Astrocyte (in vitro differentiated cells and primary cell): ENCODE results near the gene FZD2. TPM values are rescaled to one million over a fixed set of nuclear protein-coding genes. Genes with fewer than 3 reads are reported as not detected.
A peak's percentile ranks its signal among the peaks of the same experiment; 100 is the strongest.

Experiments used
- DNase-seq: peaks from one replicate; pipeline ENCODE4 v3.0.0-alpha.2; 2010; ENCODE audit warnings: low read depth
- FAIRE-seq: peaks from 2 replicates; lab custom pipeline; 2011; peaks lifted over from hg19 to GRCh38; lab: Jason Lieb, UNC
- H2AFZ ChIP-seq: 2 replicates; pipeline ENCODE4 v1.6.0; 2012; ENCODE audit warnings: low read depth, low read length, inconsistent platforms
- H3K27ac ChIP-seq: 2 replicates; pipeline ENCODE4 v1.5.1; 2011; ENCODE audit warnings: low read depth, low read length, inconsistent platforms
- H3K27me3 ChIP-seq: 2 replicates; pipeline ENCODE4 v1.6.0; 2011; ENCODE audit warnings: low read length, inconsistent platforms; ENCODE audit not compliant: insufficient read depth
- H3K36me3 ChIP-seq: 2 replicates; pipeline ENCODE4 v1.5.1; 2011; ENCODE audit warnings: low read length, inconsistent platforms; ENCODE audit not compliant: insufficient read depth
- H3K4me1 ChIP-seq: 2 replicates; pipeline ENCODE4 v1.5.1; 2011; ENCODE audit warnings: low read length, inconsistent platforms; ENCODE audit not compliant: insufficient read depth
- H3K4me2 ChIP-seq: 2 replicates; pipeline ENCODE4 v1.6.0; 2012; ENCODE audit warnings: low read length, inconsistent platforms
- H3K4me3 ChIP-seq: 2 replicates; pipeline ENCODE4 v1.5.1; 2011; ENCODE audit warnings: low read depth, mild to moderate bottlenecking, low read length, inconsistent platforms; ENCODE audit not compliant: insufficient read depth
- H3K79me2 ChIP-seq: 2 replicates; pipeline ENCODE4 v1.6.0; 2012; ENCODE audit warnings: mild to moderate bottlenecking, low read length, inconsistent platforms; ENCODE audit not compliant: insufficient read depth
- H3K9ac ChIP-seq: 2 replicates; pipeline ENCODE4 v1.6.0; 2012; ENCODE audit warnings: mild to moderate bottlenecking, low read length, inconsistent platforms
- H3K9me3 ChIP-seq: 2 replicates; pipeline ENCODE4 v1.5.1; 2012; ENCODE audit warnings: low read depth, mild to moderate bottlenecking, low read length, inconsistent platforms; ENCODE audit not compliant: insufficient read depth
- H4K20me1 ChIP-seq: 2 replicates; pipeline ENCODE4 v1.6.0; 2012; ENCODE audit warnings: low read length, inconsistent platforms; ENCODE audit not compliant: insufficient read depth
- H3K27ac Mint-ChIP-seq: one replicate; pipeline ENCODE4 v1.8.0; 2021; ENCODE audit warnings: mild to moderate bottlenecking, mixed read lengths; ENCODE audit not compliant: unreplicated experiment
- H3K27me3 Mint-ChIP-seq: one replicate; pipeline ENCODE4 v1.8.0; 2021; ENCODE audit warnings: low read depth, mixed read lengths; ENCODE audit not compliant: unreplicated experiment
- H3K36me3 Mint-ChIP-seq: one replicate; pipeline ENCODE4 v1.8.0; 2021; ENCODE audit warnings: low read depth, mixed read lengths; ENCODE audit not compliant: unreplicated experiment
- H3K4me1 Mint-ChIP-seq: one replicate; pipeline ENCODE4 v1.8.0; 2021; ENCODE audit warnings: low read depth, mixed read lengths; ENCODE audit not compliant: unreplicated experiment
- H3K4me3 Mint-ChIP-seq: one replicate; pipeline ENCODE4 v1.8.0; 2021; ENCODE audit warnings: mild to moderate bottlenecking, moderate library complexity, mixed read lengths; ENCODE audit not compliant: unreplicated experiment
- H3K9me3 Mint-ChIP-seq: one replicate; pipeline ENCODE4 v1.8.0; 2021; ENCODE audit warnings: mild to moderate bottlenecking, mixed read lengths; ENCODE audit not compliant: unreplicated experiment
- CTCF ChIP-seq: IDR thresholded peaks from 2 replicates; pipeline ENCODE4 v1.5.1; 2011; ENCODE audit warnings: low read depth, mild to moderate bottlenecking, inconsistent platforms, low read length, moderate library complexity; ENCODE audit not compliant: insufficient read depth
- EZH2 ChIP-seq: IDR thresholded peaks from 2 replicates; pipeline ENCODE4 v1.6.1; 2012; ENCODE audit warnings: mild to moderate bottlenecking, low read length, inconsistent platforms; ENCODE audit not compliant: insufficient read depth
- total RNA-seq: library from RNA; stranded (reverse); gene quantifications from 2 replicates; pipeline ENCODE4 v1.2.1, GENCODE V29; 2021

FZD2 gene
- total RNA-seq, 1 donor from 2014 or later: 97.6 TPM

- Mint-ChIP-seq H3K4me3 (peak overlapping the region; percentile 94), H3K27ac (peak overlapping the region; percentile 66), H3K4me1 (peaks cover 30% of the 10 kb centered on the region), H3K36me3 (peaks cover 24% of the 10 kb centered on the region), H3K27me3 (no peaks in the 10 kb centered on the region), H3K9me3 (peaks cover 2% of the 10 kb centered on the region)
- H4K20me1 ChIP-seq: peaks cover 44% of the 10 kb centered on the region
- peaks cover 4% of the 10 kb centered on the region for H3K9me3 ChIP-seq
- H3K36me3 ChIP-seq: peaks cover 3% of the 10 kb centered on the region
- peak overlapping the region; percentile 76 for H3K4me3 ChIP-seq
- H3K27ac ChIP-seq: peak overlapping the region; percentile 66
- DNase-seq (no peak), FAIRE-seq (no peak)
- no peak for TF ChIP-seq EZH2
- TF ChIP-seq CTCF: no peak
- peaks cover 50% of the 10 kb centered on the region for H3K79me2 ChIP-seq
- no peaks in the 10 kb centered on the region for H3K27me3 ChIP-seq
- no peak overlapping the region for H2AFZ ChIP-seq
- H3K4me1 ChIP-seq: peaks cover 30% of the 10 kb centered on the region
- peak overlapping the region; percentile 88 for H3K9ac ChIP-seq
- H3K4me2 ChIP-seq: peak overlapping the region; percentile 97
Observed at GRCh38 chr17:44558334-44558709, 1.0 kb downstream of the FZD2 start.

- H4K20me1 ChIP-seq: peaks cover 44% of the 10 kb centered on the region
- Mint-ChIP-seq H3K36me3 (peaks cover 24% of the 10 kb centered on the region), H3K27me3 (no peaks in the 10 kb centered on the region), H3K4me1 (peaks cover 28% of the 10 kb centered on the region), H3K4me3 (peak overlapping the region; percentile 94), H3K9me3 (peaks cover 2% of the 10 kb centered on the region), H3K27ac (peak overlapping the region; percentile 66)
- FAIRE-seq (no peak), DNase-seq (no peak)
- peak overlapping the region; percentile 97 for H3K4me2 ChIP-seq
- H3K79me2 ChIP-seq: peaks cover 50% of the 10 kb centered on the region
- H3K4me3 ChIP-seq: peak overlapping the region; percentile 76
- peaks cover 4% of the 10 kb centered on the region for H3K9me3 ChIP-seq
- H3K9ac ChIP-seq: peak overlapping the region; percentile 88
- H3K4me1 ChIP-seq: peaks cover 30% of the 10 kb centered on the region
- TF ChIP-seq EZH2 (no peak), CTCF (no peak)
- peak overlapping the region; percentile 66 for H3K27ac ChIP-seq
- H3K36me3 ChIP-seq: peaks cover 3% of the 10 kb centered on the region
- peak overlapping the region; percentile 53 for H2AFZ ChIP-seq
- no peaks in the 10 kb centered on the region for H3K27me3 ChIP-seq
Observed at GRCh38 chr17:44558710-44559633, 1.7 kb downstream of the FZD2 start.
